Stimulated activated CD4-positive, alpha-beta T cell treated with anti-CD3 and anti-CD28 coated beads, Interleukin-12 subunit alpha, Interleukin-12 subunit beta, amount 100 ng/mL, for 4 hours (primary cell): ENCODE measurements around the gene SPATA6L.

ENCODE experiments used
- DNase-seq: peaks from one replicate; pipeline ENCODE4 v3.0.0-alpha.2; 2020

SPATA6L gene

GRCh38 chr9:4548811-4549725 is 117.2 kb downstream of the SPATA6L start:
- no peak for DNase-seq
